Occipital lobe (tissue), 3 donors: ENCODE results near the gene ZFYVE19. TPM values are rescaled to one million over a fixed set of nuclear protein-coding genes. Genes with fewer than 3 reads are reported as not detected.
"Not testable (repeated sequence)": the region's sequence is repeated elsewhere in the genome, so short reads cannot be mapped to it uniquely, and the experiment has no call there.

ENCODE experiments used
- DNase-seq: peaks from one replicate; lab custom pipeline; 2025; lab: John Stamatoyannopoulos, UW
- small RNA-seq: library from RNA; depleted of rRNA; stranded (forward); fragments of <200 nt; gene quantifications from one replicate; pipeline ENCODE3, GENCODE V24; 2014
- total RNA-seq: library from RNA; depleted of rRNA; stranded (reverse); fragments of >200 nt; gene quantifications from one replicate; pipeline ENCODE4 v1.2.3, GENCODE V29; 2014

Gene ZFYVE19
- total RNA-seq, 1 donor from 2014 or later: 21.8 TPM

DNA sequence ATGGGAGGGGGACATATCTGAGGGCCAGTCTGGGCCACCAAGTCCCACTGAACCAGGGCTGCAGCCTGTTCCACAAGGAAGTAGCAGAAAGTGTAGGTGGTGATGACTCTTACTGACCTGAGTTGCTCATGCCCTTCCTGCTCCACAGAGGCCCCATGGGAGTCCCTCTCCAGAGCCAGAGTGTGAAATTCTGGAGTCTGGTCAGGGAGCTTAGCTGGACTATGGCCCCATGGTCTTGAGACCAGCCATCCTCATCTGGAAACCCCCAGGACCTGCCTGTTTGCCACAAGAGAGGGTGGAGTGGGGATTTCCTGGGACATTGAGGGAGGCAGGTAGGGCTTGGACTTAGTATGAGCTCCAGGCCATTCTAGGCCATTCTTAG lies 39.9 kb downstream of the ZFYVE19 start:
- DNase-seq: no peak

DNA sequence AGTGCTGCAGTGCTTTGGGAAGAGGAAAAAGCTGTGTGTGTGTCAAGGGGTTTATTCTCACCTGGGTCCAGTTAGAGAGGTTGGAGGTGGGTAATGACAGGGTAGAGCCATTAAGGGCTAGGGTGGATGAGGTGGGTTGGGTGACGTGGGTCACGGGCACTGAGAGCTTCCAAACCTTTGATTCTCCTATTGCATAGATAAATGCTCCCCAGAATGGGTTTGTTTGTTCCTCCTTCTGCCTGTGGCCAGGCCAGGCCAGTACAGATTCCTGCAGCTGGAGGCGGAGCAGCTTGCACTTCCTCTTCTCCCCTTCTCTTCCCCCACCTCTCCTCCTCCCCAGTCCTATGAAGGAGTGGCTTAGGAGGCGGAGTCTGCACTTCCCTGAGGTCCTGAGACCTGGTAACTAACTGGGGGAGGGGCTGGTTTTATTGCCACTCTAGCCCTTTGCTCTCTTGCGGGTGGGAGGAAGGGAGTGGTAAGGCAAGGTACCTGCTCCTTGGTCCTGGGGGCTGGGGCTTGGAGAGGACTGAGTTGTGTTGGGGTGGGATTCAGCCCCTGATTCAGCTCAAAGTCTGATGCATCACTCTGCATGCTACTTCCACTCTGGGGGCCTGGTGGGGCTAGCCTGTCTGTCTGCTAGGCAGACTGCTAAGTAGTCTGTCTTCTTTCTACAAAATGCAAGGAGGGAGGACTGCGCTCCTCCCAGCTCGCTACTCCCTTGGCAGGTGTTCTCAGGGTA lies 40.5 kb downstream of the ZFYVE19 start:
- DNase-seq: no peak

DNA sequence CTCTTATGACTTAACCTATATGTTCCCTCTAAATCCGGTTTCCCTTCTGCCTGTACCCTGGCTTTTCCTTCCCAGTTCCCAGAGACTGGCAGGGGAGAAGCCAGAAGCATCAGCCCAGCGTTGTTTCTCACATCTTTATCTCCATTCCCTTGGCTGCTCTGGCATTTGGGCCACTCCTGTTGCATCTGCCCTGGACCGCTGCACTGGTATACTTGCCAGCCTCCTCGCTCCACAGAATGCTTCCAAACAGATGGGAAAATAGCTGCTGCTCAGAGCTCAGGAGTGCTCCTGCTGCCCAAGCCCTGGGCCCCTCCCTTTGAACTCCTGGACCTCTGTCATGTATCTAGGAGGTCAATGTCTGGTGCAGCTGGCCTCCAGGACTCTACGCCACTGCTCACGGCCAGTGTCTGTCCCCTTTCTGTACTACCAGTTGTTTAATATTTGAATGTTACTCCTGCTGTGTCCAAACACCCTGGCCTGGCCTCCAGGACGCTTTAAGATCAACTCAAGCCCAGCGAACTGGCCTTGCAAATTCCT lies 43.8 kb downstream of the ZFYVE19 start:
- no peak for DNase-seq

DNA sequence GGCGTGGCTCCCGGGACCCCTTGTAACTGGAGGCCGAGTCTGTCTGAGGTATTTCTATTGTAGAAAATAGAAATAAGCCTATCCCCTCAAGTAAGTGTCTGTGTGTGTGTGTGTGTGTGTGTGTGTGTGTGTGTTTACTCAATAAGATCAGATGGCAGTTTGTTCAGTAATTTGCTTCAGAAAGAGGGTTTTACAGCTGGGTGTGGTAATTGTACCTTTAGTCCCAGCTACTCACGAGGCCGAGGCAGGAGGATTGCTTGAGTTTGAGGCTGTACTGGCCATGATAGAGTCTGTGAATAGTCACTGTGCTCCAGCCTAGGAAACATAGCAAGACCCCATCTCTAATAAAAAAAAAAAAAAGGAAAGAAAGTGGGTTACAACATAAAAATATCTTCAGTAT lies 45.6 kb downstream of the ZFYVE19 start:
- DNase-seq: no peak

DNA sequence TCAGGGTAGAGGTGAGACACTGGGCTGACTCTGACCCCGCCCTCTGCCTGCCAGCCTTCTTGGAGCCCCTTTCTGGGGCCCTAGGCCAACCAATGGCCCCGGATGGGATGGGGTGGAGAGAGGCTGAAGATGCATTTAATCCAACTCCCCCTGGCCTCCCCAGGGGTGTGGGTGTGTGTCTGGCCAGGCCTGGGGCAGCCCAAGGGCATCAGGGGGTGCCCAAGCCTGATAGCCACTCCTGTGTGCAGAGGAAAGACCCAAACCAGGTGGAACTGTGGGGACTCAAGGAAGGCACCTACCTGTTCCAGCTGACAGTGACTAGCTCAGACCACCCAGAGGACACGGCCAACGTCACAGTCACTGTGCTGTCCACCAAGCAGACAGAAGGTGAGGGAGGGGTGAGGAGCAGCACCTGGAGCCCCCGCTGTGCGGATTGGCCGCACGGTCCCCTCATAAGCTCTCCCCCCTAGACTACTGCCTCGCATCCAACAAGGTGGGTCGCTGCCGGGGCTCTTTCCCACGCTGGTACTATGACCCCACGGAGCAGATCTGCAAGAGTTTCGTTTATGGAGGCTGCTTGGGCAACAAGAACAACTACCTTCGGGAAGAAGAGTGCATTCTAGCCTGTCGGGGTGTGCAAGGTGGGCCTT lies 46.5 kb downstream of the ZFYVE19 start:
- no peak for DNase-seq

DNA sequence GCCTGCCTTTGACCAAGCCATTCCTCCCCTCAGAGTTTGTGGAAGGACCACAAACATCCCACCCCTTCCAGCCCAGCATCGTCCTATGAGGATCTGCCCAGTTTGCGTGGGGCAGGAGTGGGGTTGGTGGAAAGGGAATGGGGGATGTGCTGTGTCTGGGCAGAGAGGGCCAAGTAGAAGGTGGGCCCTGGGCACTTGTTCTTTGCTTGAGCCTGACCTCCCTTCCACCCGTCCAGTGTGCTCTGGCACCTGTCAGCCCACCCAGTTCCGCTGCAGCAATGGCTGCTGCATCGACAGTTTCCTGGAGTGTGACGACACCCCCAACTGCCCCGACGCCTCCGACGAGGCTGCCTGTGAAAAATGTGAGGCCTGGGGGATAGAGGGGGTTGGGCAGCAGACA lies 47.3 kb downstream of the ZFYVE19 start:
- DNase-seq: no peak

DNA sequence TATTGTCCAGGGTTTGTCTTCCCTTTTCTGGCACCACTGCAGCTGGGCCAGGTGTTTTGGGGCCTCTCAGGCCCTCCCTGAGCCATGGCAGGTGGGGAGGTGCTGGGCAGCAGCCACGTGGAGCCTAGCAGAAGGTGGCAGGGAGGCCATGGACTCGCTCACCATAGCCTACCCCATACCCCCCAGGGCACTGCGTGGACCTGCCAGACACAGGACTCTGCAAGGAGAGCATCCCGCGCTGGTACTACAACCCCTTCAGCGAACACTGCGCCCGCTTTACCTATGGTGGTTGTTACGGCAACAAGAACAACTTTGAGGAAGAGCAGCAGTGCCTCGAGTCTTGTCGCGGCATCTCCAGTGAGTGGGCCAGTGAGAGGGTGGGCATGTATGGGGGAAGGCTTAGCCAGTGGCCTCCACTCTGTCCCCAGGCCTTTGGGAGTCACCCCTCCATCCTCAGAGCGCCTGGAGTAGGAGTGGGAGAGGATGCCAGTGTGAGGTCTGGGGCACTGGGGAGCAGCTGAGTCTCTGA lies 48.9 kb downstream of the ZFYVE19 start:
- no peak for DNase-seq

DNA sequence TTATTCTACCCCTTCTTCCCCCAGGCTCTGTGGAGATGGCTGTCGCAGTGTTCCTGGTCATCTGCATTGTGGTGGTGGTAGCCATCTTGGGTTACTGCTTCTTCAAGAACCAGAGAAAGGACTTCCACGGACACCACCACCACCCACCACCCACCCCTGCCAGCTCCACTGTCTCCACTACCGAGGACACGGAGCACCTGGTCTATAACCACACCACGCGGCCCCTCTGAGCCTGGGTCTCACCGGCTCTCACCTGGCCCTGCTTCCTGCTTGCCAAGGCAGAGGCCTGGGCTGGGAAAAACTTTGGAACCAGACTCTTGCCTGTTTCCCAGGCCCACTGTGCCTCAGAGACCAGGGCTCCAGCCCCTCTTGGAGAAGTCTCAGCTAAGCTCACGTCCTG lies 49.9 kb downstream of the ZFYVE19 start:
- DNase-seq: no peak

DNA sequence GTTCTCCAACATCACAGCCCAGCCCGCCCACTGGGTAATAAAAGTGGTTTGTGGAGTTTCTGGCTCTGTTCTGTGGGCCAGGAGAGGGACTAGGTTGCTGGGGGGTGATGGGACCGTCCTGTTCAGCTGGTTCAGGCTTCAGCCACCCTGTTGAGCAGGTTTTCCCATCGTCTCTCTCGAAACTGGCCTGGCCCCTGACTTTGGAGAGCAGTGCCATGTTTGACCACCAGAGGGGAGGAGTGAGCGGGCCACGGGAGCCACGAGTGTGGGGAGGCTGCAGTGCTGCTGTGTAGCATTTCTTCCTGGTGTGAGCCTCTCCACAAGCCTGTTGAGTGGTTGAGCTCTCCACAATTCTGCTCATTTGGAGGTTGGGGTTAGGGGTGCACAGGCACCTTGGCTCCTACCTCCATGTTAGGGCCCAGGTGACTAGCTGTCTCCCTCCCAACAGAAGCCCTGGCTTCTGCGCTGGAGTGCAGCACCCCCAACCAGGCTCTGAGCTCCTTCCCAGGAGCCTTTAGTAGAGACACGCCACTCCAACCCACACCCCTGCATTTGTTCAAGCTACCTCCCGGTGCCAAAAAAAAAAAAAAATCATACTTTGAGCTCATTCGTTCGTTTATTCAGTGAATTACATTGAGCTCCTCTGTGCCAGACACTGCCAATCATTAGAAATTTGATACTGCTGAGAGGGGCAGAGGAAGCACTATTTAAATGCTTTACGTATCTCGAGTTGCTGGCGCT lies 50.9 kb downstream of the ZFYVE19 start:
- DNase-seq: peak; percentile 35

DNA sequence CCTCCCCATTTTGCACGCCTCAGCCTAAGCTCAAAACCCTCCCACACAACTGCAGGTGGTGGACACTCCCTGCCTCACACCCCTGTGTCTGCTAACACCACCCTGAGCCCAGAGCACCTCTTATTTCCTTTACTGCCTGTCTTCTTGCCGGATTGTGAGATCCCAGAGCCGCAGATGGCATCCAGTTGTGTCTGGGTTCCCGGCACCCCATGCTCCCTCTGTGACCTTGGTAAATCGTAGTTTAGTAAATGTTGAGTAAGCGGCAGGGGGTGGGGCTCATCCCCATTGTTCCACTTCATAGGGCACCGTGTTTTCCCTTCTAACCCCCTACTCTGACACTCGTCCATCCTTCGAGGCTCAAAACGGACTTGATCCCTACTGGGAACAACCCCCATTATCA lies 51.8 kb downstream of the ZFYVE19 start:
- no peak for DNase-seq

DNA sequence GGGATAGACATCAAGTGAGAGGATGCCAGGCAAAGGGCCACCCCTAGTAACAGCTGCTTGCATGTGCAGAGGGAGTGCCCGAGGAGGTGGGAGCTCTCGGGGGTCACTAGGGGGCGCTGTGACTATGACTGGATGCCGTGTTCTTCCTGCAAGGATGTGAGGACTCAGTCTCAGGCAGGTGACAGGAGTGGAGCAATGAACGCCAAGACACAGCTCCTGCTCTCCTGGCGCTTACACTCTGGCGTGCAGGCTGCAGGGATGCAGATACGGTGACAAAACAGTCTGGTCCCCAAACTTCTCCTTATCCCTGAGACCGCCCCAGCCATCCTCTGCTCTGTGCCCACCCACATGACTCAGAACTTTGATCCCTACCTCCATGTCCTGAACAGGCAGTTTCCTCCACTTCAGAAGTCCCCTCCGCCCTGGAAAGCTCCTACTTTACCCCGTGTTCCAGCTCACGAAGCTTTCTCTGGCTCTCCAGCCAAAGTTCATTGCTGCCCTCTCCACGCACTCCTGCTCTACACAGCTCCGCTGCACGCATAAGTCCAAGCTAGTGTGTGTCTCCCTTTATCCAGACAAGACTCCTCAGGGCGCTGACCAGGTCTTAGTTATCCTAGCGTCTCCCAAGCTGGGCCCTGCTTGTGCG lies 52.4 kb downstream of the ZFYVE19 start:
- peak; percentile 4 for DNase-seq

DNA sequence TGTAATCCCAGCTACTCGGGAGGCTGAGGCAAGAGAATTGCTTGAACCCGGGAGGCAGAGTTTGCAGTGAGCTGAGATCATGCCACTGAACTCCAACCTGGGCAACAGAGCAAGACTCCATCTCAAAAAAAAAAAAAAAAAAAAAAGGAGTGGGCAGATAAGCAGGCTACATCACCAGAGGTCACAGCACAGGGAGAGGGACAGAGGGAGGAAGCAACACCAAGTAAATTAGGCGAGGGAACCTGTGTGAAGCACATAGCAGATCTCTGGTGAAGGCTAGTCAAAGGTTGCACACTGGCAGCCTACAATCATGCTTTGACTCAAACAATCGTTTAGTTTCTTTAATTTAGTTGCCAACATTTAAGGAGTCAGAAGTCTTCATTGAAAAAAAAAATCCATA lies 54.3 kb downstream of the ZFYVE19 start:
- not testable (repeated sequence) for DNase-seq

DNA sequence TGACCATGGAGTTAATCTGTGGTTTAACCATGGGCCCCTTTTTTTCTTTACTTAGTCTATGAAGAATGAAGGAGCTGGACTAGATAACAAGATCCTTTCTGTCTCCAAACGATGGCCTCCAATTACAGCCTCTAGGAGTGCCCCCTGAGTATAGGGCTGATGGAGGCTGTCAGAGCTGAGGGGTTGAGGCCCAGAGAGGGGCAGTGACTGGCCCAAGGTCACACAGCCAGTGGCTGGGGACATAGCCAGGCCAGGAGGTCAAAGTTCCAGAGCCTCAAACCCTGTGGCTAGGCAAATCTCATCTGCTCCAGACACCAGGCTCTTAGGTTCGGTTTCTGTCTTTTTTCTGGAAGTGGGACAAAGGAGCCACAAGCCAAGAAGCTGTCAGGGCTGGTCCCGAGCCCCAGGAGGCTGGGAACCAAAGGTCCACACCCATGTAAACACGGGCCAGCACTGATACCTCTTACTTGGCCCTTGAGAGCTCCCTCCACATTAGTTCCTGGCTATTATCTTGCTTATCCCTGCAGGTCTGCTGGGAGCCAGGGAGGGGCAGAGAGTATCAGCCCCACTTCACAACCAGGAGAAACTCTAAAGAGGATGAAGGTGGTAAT lies 56.9 kb downstream of the ZFYVE19 start:
- no peak for DNase-seq

Small RNAs within 50 kb of the gene (small RNA-seq; reads per million reads assigned to genes)
- gene SUMO2P15: not detected

Other genes with a start within 250 kb of the ZFYVE19 start
- 25.9 TPM for gene CCDC32, start 242.0 kb upstream of the ZFYVE19 start, total RNA-seq
- gene RPUSD2, start 237.8 kb upstream of the ZFYVE19 start, total RNA-seq: 14.2 TPM
- gene KNL1, start 212.8 kb upstream of the ZFYVE19 start, total RNA-seq: 4.7 TPM
- 0.47 TPM for gene RAD51, start 111.9 kb upstream of the ZFYVE19 start, total RNA-seq
- 15.0 TPM for gene RMDN3, start 51.8 kb upstream of the ZFYVE19 start, total RNA-seq
- gene GCHFR, start 43.0 kb upstream of the ZFYVE19 start, total RNA-seq: 1.9 TPM
- not detected for gene C15orf62, start 37.1 kb upstream of the ZFYVE19 start, total RNA-seq
- gene DNAJC17, start 384 bp downstream of the ZFYVE19 start, total RNA-seq: 12.8 TPM
- not detected for gene PPP1R14D, start 21.6 kb downstream of the ZFYVE19 start, total RNA-seq
- 5.1 TPM for gene SPINT1, start 37.0 kb downstream of the ZFYVE19 start, total RNA-seq
- 10.8 TPM for gene RHOV, start 67.1 kb downstream of the ZFYVE19 start, total RNA-seq
- gene VPS18, start 87.4 kb downstream of the ZFYVE19 start, total RNA-seq: 27.5 TPM
- gene DLL4, start 122.3 kb downstream of the ZFYVE19 start, total RNA-seq: 4.8 TPM
- 4.2 TPM for gene CHAC1, start 146.4 kb downstream of the ZFYVE19 start, total RNA-seq